Dendritic cell treated with granulocyte-macrophage colony-stimulating factor and Interleukin-4, amounts not matched to agents 40 ng/mL and 50 ng/mL, for 4 days (primary cell): ENCODE data around the gene ATP9B.
A peak's percentile ranks its signal among the peaks of the same experiment; 100 is the strongest.

Experiments used
- H3K27ac Mint-ChIP-seq: one replicate; pipeline ENCODE4 v1.8.0; 2022; ENCODE audit warnings: mild to moderate bottlenecking, mixed read lengths
- H3K27me3 Mint-ChIP-seq: one replicate; pipeline ENCODE4 v1.8.0; 2022; ENCODE audit warnings: mild to moderate bottlenecking, mixed read lengths
- H3K36me3 Mint-ChIP-seq: one replicate; pipeline ENCODE4 v1.8.0; 2022; ENCODE audit warnings: low read depth, mixed read lengths
- H3K4me1 Mint-ChIP-seq: one replicate; pipeline ENCODE4 v1.8.0; 2022; ENCODE audit warnings: low read depth, mixed read lengths
- H3K4me3 Mint-ChIP-seq: one replicate; pipeline ENCODE4 v1.8.0; 2022; ENCODE audit warnings: mild to moderate bottlenecking, moderate library complexity, mixed read lengths
- H3K9me3 Mint-ChIP-seq: one replicate; pipeline ENCODE4 v1.8.0; 2022; ENCODE audit warnings: mixed read lengths
- intact Hi-C: fragments of 100-400 bp; cut with micrococcal nuclease; formaldehyde crosslinking; loops from one replicate; pipeline ENCODE4 v1.15.0; 2022

ATP9B gene

GRCh38 chr18:79405781-79406575, 336.8 kb downstream of the ATP9B start:
- peak overlapping the region; percentile 95 for H3K27ac Mint-ChIP-seq
- H3K36me3 Mint-ChIP-seq, result peaks cover 40% of the 10 kb centered on the region
- peaks cover 62% of the 10 kb centered on the region for H3K4me1 Mint-ChIP-seq
- no peaks in the 10 kb centered on the region for H3K9me3 Mint-ChIP-seq
- peaks cover 2% of the 10 kb centered on the region for H3K27me3 Mint-ChIP-seq
- intact Hi-C loops, result loop anchor here (5.0 kb wide), 1 partner anchor 101 kb away; no protein-coding TSS in a partner anchor
- peak overlapping the region; percentile 65 for H3K4me3 Mint-ChIP-seq

GRCh38 chr18:79406708-79407107, 337.5 kb downstream of the ATP9B start:
- H3K4me3 Mint-ChIP-seq, result no peak overlapping the region

GRCh38 chr18:79409313-79409712, 340.1 kb downstream of the ATP9B start:
- intact Hi-C loops, result loop anchor here (5.0 kb wide), 1 partner anchor 98 kb away; no protein-coding TSS in a partner anchor
- Mint-ChIP-seq H3K4me1 (peaks cover 28% of the 10 kb centered on the region), H3K9me3 (no peaks in the 10 kb centered on the region), H3K4me3 (no peak overlapping the region), H3K36me3 (peaks cover 39% of the 10 kb centered on the region), H3K27me3 (no peaks in the 10 kb centered on the region), H3K27ac (no peak overlapping the region)

More at GRCh38 chr18:79406708-79407107, 337.5 kb downstream of the ATP9B start:
- H3K4me1 Mint-ChIP-seq, result peaks cover 54% of the 10 kb centered on the region
- no peaks in the 10 kb centered on the region for H3K27me3 Mint-ChIP-seq
- no peaks in the 10 kb centered on the region for H3K9me3 Mint-ChIP-seq
- intact Hi-C loops, result loop anchor here (5.0 kb wide), 1 partner anchor 101 kb away; no protein-coding TSS in a partner anchor
- H3K27ac Mint-ChIP-seq, result peak overlapping the region; percentile 95
- peaks cover 32% of the 10 kb centered on the region for H3K36me3 Mint-ChIP-seq

DNA sequence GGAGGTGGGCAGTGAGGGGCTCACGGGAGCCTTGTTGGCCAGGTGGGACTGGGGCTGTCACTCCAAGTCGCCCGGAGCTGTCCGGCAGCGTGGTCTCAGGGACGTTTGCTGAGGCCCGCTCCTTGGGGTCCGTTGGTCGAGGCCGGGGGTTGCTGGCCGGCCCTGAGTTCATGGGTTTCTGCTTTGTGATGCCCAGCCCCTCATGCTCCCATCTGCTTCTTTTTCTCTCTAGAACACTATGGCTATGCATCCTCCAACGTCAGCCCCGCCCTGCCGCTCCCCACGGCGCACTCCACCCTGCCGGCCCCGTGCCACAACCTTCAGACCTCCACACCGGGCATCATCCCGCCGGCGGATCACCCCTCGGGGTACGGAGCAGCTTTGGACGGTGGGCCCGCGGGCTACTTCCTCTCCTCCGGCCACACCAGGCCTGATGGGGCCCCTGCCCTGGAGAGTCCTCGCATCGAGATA, 341.0 kb downstream of the ATP9B start:
- Mint-ChIP-seq H3K27me3 (no peaks in the 10 kb centered on the region), H3K9me3 (no peaks in the 10 kb centered on the region), H3K4me3 (no peak overlapping the region), H3K27ac (no peak overlapping the region), H3K36me3 (peaks cover 42% of the 10 kb centered on the region), H3K4me1 (peaks cover 20% of the 10 kb centered on the region)
- intact Hi-C loops, result no loop called here

- H3K36me3 Mint-ChIP-seq, result peaks cover 38% of the 10 kb centered on the region
- no peaks in the 10 kb centered on the region for H3K9me3 Mint-ChIP-seq
- no peaks in the 10 kb centered on the region for H3K27me3 Mint-ChIP-seq
- no peak overlapping the region for H3K4me3 Mint-ChIP-seq
- intact Hi-C loops, result no loop called here
- H3K27ac Mint-ChIP-seq, result no peak overlapping the region
- H3K4me1 Mint-ChIP-seq, result peaks cover 13% of the 10 kb centered on the region
Observed at GRCh38 chr18:79410731-79411613, 341.8 kb downstream of the ATP9B start.

DNA sequence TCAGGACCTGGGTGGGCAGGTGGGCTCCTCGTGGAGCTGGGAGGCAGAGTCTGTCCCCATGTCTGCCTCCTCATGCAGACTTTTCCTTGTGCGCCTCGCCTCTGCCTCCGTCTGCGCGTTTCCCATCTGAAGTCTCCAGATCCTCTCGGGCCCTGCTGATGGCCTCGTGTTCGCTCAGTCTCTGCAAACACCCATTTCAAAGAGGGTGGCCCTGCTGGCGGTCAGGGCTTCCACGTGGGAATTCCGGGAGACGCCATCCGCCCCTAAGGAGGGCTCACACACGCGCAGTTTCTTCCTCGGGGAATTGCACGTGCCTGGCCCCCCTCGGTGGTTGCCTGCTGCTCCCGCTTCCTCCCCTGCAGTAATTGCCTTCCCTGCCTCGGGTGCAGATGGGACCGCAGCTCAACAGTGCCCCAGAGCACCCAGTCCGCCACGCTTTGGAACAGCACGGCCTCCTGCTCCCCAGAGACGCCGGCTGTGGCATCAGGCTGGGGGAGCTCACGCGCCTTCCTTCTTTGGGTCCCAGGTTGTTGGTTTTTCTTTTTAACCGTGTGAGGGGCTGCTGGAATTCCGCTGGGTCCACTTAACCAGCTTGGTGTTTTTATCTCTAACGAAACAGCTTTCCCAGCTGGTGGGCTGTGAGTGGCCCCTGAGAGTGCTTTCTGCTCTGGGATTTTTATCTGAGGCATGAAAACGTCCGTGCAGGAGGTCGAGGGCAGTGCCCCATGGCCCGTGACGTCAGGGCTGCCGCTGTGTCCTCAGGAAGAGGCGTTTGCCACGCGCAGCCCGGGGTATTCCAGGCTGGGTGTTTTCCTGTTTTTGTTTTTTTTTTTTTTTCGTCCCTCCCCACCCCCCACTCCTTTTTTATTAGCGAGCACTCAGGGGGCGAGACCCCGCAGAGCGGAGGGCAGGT, 342.7 kb downstream of the ATP9B start:
- Mint-ChIP-seq H3K27ac (no peak overlapping the region), H3K4me3 (no peak overlapping the region), H3K27me3 (no peaks in the 10 kb centered on the region), H3K9me3 (no peaks in the 10 kb centered on the region), H3K4me1 (peaks cover 4% of the 10 kb centered on the region), H3K36me3 (peaks cover 40% of the 10 kb centered on the region)
- intact Hi-C loops, result no loop called here

DNA sequence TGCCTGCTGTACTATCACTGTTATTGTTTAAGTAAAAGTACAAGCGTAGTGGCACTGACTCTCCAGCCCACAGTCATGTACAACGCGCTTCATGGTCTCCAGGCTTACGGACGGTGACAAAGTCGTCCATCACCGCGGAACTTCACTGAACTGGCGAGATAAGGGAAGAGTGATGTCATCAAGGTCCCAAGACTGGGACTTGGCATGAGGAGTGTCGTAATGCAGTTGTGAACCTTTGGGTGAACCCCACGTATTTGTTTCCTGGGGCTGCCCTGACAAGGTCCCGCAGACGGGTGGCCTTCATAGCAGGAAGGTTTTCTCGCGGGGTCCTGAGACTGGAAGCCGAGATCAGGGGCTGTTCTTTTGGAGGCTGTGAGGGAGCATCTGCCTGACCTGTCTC, 343.8 kb downstream of the ATP9B start:
- Mint-ChIP-seq H3K27ac (no peak overlapping the region), H3K36me3 (peaks cover 38% of the 10 kb centered on the region), H3K27me3 (no peaks in the 10 kb centered on the region), H3K4me1 (no peaks in the 10 kb centered on the region), H3K4me3 (no peak overlapping the region), H3K9me3 (no peaks in the 10 kb centered on the region)
- intact Hi-C loops, result no loop called here

DNA sequence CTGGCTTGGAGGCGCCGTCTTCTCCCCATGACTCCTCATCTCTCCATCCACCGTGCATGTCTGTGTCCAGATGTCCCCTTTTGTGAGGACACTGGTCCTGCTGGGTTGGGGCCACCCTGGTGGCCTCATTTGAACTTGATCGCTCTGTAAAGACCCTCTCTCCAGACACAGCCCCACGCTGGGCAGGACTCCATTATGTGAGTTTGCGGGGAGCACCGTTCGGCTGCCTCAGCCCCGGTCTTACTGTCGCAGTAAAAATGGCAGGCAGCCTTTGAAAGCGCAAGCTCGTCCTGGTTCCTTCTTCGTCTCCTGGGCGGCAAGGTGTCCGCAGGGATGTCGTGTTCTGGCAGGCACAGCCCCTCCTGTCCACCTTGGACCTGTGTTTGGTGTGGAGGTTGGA, 344.2 kb downstream of the ATP9B start:
- H3K36me3 Mint-ChIP-seq, result peaks cover 42% of the 10 kb centered on the region
- H3K27ac Mint-ChIP-seq, result no peak overlapping the region
- no peaks in the 10 kb centered on the region for H3K9me3 Mint-ChIP-seq
- no peaks in the 10 kb centered on the region for H3K27me3 Mint-ChIP-seq
- intact Hi-C loops, result no loop called here
- H3K4me3 Mint-ChIP-seq, result no peak overlapping the region
- H3K4me1 Mint-ChIP-seq, result no peaks in the 10 kb centered on the region

- intact Hi-C loops, result no loop called here
- Mint-ChIP-seq H3K36me3 (peaks cover 47% of the 10 kb centered on the region), H3K27ac (no peak overlapping the region), H3K4me1 (no peaks in the 10 kb centered on the region), H3K4me3 (no peak overlapping the region), H3K9me3 (no peaks in the 10 kb centered on the region), H3K27me3 (no peaks in the 10 kb centered on the region)
Observed at GRCh38 chr18:79413901-79414300, 344.7 kb downstream of the ATP9B start.

DNA sequence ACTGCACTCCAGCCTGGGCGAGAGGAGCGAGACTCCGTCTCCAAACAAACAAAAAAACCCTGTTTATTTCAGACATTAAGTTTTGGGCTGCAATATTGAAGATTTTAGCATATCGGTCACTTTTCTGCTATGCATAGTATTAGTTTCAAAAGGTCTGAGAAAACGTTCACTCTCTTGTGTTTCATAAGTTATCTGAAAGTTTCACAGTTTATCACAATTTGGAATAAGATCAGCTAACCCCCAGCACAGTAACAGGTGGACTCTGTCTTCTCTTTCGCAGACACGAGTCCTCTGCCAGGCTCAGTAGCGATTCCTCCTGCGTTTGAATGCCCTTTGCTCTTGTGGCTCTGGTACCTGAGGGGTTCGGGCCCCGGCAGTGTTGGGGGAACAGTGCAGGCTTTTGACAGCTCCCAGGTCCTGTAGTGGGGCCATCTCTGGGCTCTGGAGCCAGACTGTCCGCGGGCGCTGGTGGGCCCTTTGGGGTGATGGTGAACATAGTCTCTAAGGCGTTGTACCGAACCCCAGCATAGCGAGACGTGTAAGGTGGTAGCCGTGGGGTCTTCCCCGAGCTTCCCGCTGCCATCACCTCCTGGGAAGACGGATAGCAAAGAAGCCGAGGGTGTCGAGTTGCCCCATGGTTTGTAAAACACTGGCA, 347.0 kb downstream of the ATP9B start:
- no peaks in the 10 kb centered on the region for H3K27me3 Mint-ChIP-seq
- H3K27ac Mint-ChIP-seq, result no peak overlapping the region
- peaks cover 67% of the 10 kb centered on the region for H3K36me3 Mint-ChIP-seq
- peaks cover 9% of the 10 kb centered on the region for H3K4me1 Mint-ChIP-seq
- intact Hi-C loops, result no loop called here
- no peaks in the 10 kb centered on the region for H3K9me3 Mint-ChIP-seq
- H3K4me3 Mint-ChIP-seq, result no peak overlapping the region

DNA sequence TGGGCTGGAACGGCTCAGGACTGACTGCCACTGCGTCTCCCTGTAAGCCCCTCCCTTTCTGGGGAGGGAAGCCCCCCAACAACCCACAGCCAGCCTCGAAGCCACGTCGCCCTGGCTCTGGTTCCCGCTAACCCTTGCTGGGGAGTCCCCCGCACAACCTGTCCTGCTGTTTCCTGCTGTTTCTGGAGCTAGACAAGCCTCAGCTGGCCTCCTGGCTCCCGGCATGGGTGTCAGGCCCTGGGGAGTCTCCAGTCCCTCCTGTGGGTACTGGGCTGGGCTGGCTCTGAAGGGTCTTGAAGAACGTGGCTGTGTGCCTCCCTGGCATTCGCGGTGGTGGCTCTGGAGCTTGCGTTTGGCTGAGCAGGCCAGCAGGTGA, 347.5 kb downstream of the ATP9B start:
- H3K9me3 Mint-ChIP-seq, result no peaks in the 10 kb centered on the region
- peaks cover 14% of the 10 kb centered on the region for H3K4me1 Mint-ChIP-seq
- peaks cover 72% of the 10 kb centered on the region for H3K36me3 Mint-ChIP-seq
- no peak overlapping the region for H3K4me3 Mint-ChIP-seq
- no peak overlapping the region for H3K27ac Mint-ChIP-seq
- intact Hi-C loops, result no loop called here
- no peaks in the 10 kb centered on the region for H3K27me3 Mint-ChIP-seq

- H3K4me1 Mint-ChIP-seq, result peaks cover 16% of the 10 kb centered on the region
- H3K36me3 Mint-ChIP-seq, result peaks cover 74% of the 10 kb centered on the region
- H3K27ac Mint-ChIP-seq, result no peak overlapping the region
- intact Hi-C loops, result no loop called here
- no peak overlapping the region for H3K4me3 Mint-ChIP-seq
- H3K9me3 Mint-ChIP-seq, result no peaks in the 10 kb centered on the region
- no peaks in the 10 kb centered on the region for H3K27me3 Mint-ChIP-seq
Observed at GRCh38 chr18:79418236-79418635, 349.0 kb downstream of the ATP9B start.

DNA sequence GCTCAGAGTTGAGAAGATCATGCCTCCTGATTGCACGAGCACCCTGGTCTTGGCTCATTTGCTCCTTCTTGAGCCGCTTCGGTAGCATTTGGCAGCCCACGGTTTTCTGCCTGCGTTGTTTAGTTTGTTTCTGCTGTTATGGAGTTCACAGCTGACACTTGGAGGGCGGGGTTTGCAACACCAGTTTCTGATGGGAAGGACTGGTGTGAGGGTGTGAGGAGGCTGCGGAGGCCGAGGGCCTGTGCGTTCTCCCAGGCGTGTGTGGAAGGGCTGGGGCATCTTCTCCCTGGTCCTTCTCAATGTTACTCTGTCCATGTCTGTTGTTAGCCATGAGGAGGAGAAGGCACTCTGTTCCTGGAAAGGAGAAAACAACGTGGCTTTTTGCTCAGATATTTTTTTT, 349.4 kb downstream of the ATP9B start:
- no peaks in the 10 kb centered on the region for H3K9me3 Mint-ChIP-seq
- H3K27ac Mint-ChIP-seq, result no peak overlapping the region
- no peak overlapping the region for H3K4me3 Mint-ChIP-seq
- peaks cover 70% of the 10 kb centered on the region for H3K36me3 Mint-ChIP-seq
- peaks cover 16% of the 10 kb centered on the region for H3K4me1 Mint-ChIP-seq
- intact Hi-C loops, result no loop called here
- H3K27me3 Mint-ChIP-seq, result no peaks in the 10 kb centered on the region
